Ecto neural progenitor cell (in vitro differentiated cells): ENCODE results near the gene IVD.

Experiments
- DNase-seq: peaks from one replicate; pipeline ENCODE4 v3.0.0-alpha.2; 2018; ENCODE audit warnings: low spot score

The IVD gene

GRCh38 chr15:40405501-40406381, at the start of gene IVD:
Gene IVD (plus strand): TSS chr15:40405795. CDS start chr15:40405828, 33 bp downstream.
- peak; percentile 96 for DNase-seq

DNA sequence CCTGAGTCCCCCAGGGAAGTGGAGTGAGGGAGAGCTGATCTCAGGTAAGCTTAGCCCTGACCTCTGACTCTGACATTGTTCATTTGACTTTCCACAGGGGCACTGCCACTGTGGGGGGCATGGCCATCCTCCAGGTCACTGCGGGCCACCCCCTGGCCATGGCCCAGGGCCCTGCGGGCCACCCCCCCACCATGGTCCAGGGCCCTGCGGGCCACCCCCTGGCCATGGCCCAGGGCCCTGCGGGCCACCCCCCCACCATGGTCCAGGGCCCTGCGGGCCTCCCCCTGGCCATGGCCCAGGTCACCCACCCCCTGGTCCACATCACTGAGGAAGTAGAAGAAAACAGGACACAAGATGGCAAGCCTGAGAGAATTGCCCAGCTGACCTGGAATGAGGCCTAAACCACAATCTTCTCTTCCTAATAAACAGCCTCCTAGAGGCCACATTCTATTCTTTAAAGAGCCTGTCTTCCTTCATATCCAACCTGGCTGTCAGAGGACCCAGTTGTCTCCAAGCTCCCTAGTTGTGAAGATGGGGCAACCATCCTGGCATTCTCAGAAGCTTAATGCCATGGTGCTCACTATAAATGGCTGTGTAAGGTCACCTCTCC, 49.5 kb upstream of the IVD start:
- no peak for DNase-seq

DNA sequence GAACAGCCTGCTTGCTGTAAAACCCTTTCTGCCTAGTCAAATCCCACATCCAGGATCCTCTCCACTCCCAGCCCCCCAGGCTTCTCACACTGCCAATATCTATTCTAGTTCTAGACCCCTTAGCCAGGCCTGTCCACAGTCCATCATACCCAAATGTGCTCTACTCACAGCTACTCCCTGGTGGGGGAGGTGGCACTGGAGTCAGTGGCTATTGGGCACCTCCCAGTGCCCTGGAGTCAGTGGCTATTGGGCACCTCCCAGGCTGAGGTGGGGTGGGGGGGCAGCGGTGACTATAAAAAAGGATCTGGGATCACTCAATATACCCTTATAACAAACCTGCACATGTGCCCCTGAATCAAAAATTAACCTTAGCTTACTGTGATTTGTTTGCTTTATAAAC, 48.3 kb upstream of the IVD start:
- DNase-seq = peak; percentile 44

- DNase-seq = peak; percentile 97
Observed at GRCh38 chr15:40357723-40358470, 47.7 kb upstream of the IVD start, which contains the start of gene DISP2. Gene DISP2 (plus strand): TSS chr15:40358219. CDS start chr15:40358322, 103 bp downstream.

GRCh38 chr15:40358471-40359353, 46.9 kb upstream of the IVD start:
- no peak for DNase-seq

- no peak for DNase-seq
Observed at GRCh38 chr15:40360015-40360414, 45.6 kb upstream of the IVD start.

DNA sequence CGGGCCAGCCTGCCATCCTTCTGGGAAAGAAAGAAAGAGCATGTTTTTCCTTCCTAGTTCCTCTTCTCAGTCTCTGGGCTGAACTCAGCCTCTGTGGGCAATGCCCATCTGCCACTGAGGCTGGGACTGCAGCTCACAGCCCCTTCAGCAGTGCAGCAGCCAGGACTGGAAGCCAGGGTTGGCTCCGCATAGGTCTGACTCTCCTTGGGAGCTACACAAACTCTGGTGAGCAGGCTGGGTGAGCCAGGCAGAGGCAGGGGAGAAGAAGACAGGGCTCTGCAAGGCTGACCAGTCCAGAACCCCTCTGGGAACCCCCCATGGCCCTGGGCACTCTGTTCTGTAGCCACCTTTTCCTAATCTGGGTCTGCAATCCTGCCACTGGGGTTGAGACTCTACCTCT, 44.0 kb upstream of the IVD start:
- DNase-seq = no peak

- no peak for DNase-seq
Observed at GRCh38 chr15:40363611-40364010, 42.0 kb upstream of the IVD start.

DNA sequence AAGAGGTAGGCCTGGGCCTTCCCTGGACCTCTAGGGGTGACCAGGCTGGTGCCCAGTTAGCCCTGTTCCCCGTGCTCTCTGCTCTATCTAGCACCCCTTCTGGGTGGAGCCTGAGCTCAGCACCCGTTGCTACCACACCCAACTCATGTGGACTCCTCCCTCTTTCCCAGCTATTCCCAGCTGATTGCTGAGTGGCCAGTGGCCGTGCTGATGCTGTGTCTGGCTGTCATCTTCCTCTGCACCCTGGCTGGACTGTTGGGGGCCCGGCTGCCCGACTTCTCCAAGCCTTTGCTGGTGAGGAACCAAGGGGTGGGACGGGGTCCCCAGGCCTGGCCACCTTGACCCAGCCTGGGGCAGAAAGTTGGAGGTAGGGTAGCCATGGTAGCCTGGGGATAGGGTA, 41.3 kb upstream of the IVD start:
- DNase-seq = no peak

GRCh38 chr15:40365016-40365415, 40.6 kb upstream of the IVD start:
- DNase-seq = no peak

DNA sequence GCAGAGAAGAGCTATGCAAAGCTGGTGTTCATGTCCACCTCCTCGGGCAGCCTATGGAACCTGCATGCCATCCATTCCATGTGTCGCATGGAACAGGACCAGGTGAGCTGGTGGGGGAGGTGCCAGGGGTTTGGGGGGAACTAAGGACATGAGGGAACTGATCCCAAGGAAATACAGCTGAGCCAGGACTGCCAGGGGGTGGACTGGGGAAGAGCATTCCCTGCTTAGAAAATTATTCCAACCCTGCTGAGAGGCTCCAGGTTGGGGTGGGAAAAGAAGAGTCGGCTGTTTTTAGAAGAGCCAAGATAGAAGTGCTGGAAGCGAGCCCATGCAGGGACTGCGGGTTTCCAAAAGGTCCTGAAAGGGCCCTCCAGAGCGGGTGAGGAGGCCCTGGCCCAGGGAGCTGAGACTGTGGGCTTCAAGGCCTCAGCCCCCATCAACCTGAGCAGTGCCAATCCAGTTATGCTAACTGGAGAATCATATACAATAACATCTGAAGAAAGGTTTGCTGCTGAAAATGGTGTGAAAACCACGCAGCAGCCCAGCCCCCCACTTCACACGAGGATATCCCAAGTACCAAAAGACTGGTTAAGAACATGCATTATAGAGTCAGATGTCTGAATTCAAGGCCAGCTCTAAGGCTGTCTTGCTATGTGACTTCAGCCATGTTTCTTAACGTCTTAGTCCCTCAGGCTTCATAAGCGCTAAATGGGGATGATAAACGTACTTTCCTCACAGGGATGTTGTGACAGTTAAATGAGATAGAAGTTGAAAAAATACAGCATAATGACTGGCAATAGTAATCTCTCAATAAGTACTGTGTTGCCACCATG, 39.8 kb upstream of the IVD start:
- DNase-seq = no peak

GRCh38 chr15:40366457-40367370, 38.9 kb upstream of the IVD start:
- no peak for DNase-seq

- DNase-seq = no peak
Observed at GRCh38 chr15:40367371-40367685, 38.3 kb upstream of the IVD start.

DNA sequence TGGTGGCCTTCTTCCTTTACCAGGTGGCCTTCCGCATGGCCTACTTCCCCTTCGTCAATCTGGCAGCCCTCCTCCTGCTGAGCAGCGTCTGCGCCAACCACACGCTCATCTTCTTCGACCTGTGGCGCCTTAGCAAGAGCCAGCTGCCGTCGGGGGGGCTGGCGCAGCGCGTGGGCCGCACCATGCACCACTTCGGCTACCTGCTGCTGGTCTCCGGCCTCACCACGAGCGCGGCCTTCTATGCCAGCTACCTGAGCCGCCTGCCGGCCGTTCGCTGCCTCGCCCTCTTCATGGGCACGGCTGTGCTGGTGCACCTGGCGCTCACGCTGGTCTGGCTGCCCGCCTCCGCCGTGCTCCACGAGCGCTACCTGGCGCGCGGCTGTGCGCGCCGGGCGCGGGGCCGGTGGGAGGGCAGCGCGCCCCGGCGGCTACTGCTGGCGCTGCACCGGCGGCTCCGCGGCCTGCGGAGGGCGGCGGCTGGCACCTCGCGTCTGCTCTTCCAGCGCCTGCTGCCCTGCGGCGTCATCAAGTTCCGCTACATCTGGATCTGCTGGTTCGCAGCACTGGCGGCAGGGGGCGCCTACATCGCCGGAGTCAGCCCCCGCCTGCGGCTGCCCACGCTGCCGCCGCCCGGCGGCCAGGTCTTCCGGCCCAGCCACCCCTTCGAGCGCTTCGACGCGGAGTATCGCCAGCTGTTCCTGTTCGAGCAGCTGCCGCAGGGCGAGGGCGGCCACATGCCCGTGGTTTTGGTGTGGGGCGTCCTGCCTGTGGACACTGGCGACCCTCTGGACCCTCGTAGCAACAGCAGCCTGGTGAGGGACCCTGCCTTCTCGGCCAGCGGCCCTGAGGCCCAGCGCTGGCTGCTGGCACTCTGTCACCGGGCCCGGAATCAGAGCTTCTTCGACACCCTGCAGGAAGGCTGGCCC, 37.6 kb upstream of the IVD start:
- DNase-seq = peak; percentile 91

DNA sequence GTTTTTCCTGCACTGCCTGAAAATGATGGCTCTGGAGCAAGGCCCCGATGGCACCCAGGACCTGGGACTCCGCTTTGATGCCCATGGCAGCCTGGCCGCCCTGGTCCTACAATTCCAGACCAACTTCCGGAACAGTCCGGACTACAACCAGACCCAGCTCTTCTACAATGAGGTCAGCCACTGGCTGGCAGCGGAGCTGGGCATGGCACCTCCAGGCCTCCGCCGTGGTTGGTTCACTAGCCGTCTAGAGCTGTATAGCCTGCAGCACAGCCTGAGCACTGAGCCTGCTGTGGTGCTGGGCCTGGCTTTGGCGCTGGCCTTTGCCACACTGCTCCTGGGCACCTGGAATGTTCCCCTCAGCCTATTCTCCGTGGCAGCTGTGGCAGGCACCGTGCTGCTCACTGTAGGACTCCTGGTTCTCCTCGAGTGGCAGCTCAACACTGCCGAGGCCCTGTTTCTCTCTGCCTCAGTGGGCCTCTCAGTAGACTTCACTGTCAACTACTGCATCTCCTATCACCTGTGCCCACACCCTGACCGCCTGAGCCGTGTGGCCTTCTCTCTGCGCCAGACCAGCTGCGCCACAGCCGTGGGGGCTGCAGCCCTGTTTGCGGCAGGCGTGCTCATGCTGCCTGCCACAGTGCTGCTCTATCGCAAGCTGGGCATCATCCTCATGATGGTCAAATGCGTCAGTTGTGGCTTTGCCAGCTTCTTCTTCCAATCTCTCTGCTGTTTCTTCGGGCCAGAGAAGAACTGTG, 36.7 kb upstream of the IVD start:
- peak; percentile 47 for DNase-seq

DNA sequence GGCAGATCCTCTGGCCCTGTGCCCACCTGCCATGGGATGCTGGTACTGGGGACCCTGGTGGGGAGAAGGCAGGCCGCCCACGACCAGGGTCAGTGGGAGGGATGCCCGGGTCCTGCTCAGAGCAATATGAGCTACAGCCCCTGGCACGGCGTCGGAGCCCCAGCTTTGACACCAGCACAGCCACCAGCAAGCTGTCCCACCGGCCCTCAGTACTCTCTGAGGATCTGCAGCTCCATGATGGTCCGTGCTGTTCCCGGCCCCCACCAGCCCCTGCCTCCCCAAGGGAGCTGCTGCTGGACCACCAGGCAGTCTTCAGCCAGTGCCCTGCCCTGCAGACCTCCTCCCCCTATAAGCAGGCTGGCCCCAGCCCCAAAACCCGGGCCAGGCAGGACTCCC, 36.1 kb upstream of the IVD start:
- DNase-seq = peak; percentile 46

DNA sequence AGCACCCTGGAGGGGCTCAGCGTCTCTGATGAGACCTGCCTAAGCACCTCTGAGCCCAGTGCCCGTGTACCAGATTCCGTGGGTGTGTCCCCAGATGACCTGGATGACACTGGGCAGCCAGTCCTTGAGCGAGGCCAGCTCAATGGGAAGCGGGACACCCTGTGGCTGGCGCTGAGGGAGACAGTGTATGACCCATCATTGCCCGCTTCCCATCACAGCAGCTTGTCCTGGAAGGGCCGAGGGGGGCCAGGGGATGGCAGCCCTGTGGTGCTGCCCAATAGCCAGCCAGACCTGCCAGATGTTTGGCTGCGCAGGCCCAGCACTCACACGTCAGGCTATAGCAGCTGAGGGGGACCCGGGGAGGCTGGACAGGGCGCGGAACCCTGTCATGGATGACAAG, 35.6 kb upstream of the IVD start:
- no peak for DNase-seq

DNA sequence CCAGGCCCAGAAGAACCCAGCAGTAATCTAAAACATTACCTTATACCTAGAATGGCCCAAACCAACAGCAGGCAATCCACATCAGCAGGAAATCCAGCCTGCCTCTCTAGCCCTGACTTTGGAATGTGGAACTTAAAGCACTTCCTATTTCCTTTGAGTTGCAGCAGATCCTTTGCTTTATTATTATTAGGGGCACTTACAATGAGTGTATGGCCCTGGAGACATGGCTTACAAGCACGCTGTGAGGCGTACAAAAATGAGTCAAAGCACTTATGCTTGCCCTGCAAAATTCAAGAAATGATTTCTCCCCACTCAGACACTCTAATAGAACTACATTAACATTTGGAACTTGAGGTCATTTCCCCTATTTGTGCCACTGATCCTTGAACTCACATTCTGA, 32.6 kb upstream of the IVD start:
- no peak for DNase-seq
